Progenitor cell of endocrine pancreas (in vitro differentiated cells): ENCODE data around the gene DUSP11. TPM values are rescaled to one million over a fixed set of nuclear protein-coding genes. Genes with fewer than 3 reads are reported as not detected.
"Not testable (repeated sequence)": the region's sequence is repeated elsewhere in the genome, so short reads cannot be mapped to it uniquely, and the experiment has no call there.

Source experiments
- DNase-seq: peaks from one replicate; pipeline ENCODE4 v3.0.0; 2021; ENCODE audit warnings: low spot score; ENCODE audit not compliant: unreplicated experiment
- H3K27ac Mint-ChIP-seq: 2 replicates; pipeline ENCODE4 v1.8.0; 2021; ENCODE audit warnings: mild to moderate bottlenecking, moderate library complexity, mixed read lengths
- H3K27me3 Mint-ChIP-seq: 2 replicates; pipeline ENCODE4 v1.8.0; 2021; ENCODE audit warnings: mixed read lengths
- H3K36me3 Mint-ChIP-seq: 2 replicates; pipeline ENCODE4 v1.8.0; 2022; ENCODE audit warnings: mixed read lengths; ENCODE audit not compliant: insufficient read depth
- H3K4me1 Mint-ChIP-seq: 2 replicates; pipeline ENCODE4 v1.8.0; 2021; ENCODE audit warnings: low read depth, mixed read lengths
- H3K4me3 Mint-ChIP-seq: 2 replicates; pipeline ENCODE4 v1.8.0; 2021; ENCODE audit warnings: low read depth, mild to moderate bottlenecking, moderate library complexity, mixed read lengths
- H3K9me3 Mint-ChIP-seq: 2 replicates; pipeline ENCODE4 v1.8.0; 2021; ENCODE audit warnings: low read depth, mixed read lengths
- total RNA-seq: library from RNA; stranded (reverse); gene quantifications from 2 replicates; pipeline ENCODE4 v1.2.1, GENCODE V29; 2021
- TF ChIP-seq, protein P1 (sequence below): fragments of 200-600 bp; sonication (generic); IDR thresholded peaks from one replicate; pipeline ENCODE4 v1.5.0; 2021; ENCODE audit warnings: antibody characterized with exemption, mild to moderate bottlenecking; ENCODE audit not compliant: unreplicated experiment

DUSP11 gene
- total RNA-seq, 1 donor from 2014 or later = 25.0 TPM

GRCh38 chr2:73762571-73762970 lies 17.3 kb downstream of the DUSP11 start:
- Mint-ChIP-seq H3K36me3 (peaks cover 27% of the 10 kb centered on the region), H3K4me3 (no peak overlapping the region), H3K27ac (no peak overlapping the region), H3K9me3 (no peaks in the 10 kb centered on the region), H3K27me3 (no peaks in the 10 kb centered on the region), H3K4me1 (no peaks in the 10 kb centered on the region)
- DNase-seq = no peak
- TF ChIP-seq, protein P1, sequence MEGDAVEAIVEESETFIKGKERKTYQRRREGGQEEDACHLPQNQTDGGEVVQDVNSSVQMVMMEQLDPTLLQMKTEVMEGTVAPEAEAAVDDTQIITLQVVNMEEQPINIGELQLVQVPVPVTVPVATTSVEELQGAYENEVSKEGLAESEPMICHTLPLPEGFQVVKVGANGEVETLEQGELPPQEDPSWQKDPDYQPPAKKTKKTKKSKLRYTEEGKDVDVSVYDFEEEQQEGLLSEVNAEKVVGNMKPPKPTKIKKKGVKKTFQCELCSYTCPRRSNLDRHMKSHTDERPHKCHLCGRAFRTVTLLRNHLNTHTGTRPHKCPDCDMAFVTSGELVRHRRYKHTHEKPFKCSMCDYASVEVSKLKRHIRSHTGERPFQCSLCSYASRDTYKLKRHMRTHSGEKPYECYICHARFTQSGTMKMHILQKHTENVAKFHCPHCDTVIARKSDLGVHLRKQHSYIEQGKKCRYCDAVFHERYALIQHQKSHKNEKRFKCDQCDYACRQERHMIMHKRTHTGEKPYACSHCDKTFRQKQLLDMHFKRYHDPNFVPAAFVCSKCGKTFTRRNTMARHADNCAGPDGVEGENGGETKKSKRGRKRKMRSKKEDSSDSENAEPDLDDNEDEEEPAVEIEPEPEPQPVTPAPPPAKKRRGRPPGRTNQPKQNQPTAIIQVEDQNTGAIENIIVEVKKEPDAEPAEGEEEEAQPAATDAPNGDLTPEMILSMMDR = no peak

DNA sequence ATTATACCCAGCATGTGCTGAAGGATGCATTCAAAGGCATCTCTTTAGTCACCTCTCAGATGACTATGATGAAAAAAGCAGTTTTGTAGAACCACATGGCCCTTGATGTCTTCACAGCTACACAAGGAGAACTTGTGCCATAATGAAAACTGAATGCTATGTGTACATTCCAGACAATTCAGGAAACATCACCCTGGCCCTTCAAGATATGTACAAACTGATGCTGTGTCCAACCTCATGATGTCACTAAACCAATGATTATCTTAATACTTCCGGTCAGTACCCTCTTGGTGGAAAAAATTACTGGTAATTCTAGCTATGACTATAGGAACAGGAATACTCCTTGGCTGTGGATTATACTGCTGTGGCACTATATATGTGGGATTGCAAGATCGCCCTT lies 20.0 kb downstream of the DUSP11 start:
- Mint-ChIP-seq H3K27me3 (no peaks in the 10 kb centered on the region), H3K9me3 (no peaks in the 10 kb centered on the region), H3K4me1 (no peaks in the 10 kb centered on the region), H3K4me3 (no peak overlapping the region), H3K27ac (no peak overlapping the region), H3K36me3 (peaks cover 27% of the 10 kb centered on the region)
- TF ChIP-seq, protein P1 = no peak
- DNase-seq = no peak

- peaks cover 33% of the 10 kb centered on the region for H3K36me3 Mint-ChIP-seq
Observed at GRCh38 chr2:73759285-73759764, 20.6 kb downstream of the DUSP11 start.

GRCh38 chr2:73754332-73754731 lies 25.6 kb downstream of the DUSP11 start:
- not testable (repeated sequence) for H3K4me3 Mint-ChIP-seq, H3K27me3 Mint-ChIP-seq, H3K27ac Mint-ChIP-seq, DNase-seq, H3K4me1 Mint-ChIP-seq, H3K9me3 Mint-ChIP-seq
- peaks cover 30% of the 10 kb centered on the region for H3K36me3 Mint-ChIP-seq

More at GRCh38 chr2:73759285-73759764, 20.6 kb downstream of the DUSP11 start:
- Mint-ChIP-seq H3K4me3 (no peak overlapping the region), H3K27me3 (no peaks in the 10 kb centered on the region), H3K27ac (peak overlapping the region; percentile 42), H3K4me1 (no peaks in the 10 kb centered on the region), H3K9me3 (peaks cover 4% of the 10 kb centered on the region)
- no peak for DNase-seq
- TF ChIP-seq, protein P1 = no peak

- peaks cover 27% of the 10 kb centered on the region for H3K36me3 Mint-ChIP-seq
- H3K27me3 Mint-ChIP-seq = no peaks in the 10 kb centered on the region
- H3K9me3 Mint-ChIP-seq = peaks cover 7% of the 10 kb centered on the region
- no peak overlapping the region for H3K4me3 Mint-ChIP-seq
- TF ChIP-seq, protein P1 = no peak
- H3K27ac Mint-ChIP-seq = no peak overlapping the region
- DNase-seq = no peak
- H3K4me1 Mint-ChIP-seq = no peaks in the 10 kb centered on the region
Observed at GRCh38 chr2:73749314-73749713, 30.6 kb downstream of the DUSP11 start.

- Mint-ChIP-seq H3K9me3 (peaks cover 5% of the 10 kb centered on the region), H3K27me3 (no peaks in the 10 kb centered on the region), H3K4me1 (no peaks in the 10 kb centered on the region), H3K4me3 (no peak overlapping the region), H3K27ac (no peak overlapping the region), H3K36me3 (peaks cover 30% of the 10 kb centered on the region)
- no peak for DNase-seq
- TF ChIP-seq, protein P1 = no peak
Observed at GRCh38 chr2:73746877-73747208, 33.1 kb downstream of the DUSP11 start.
